Activated naive CD4-positive, alpha-beta T cell treated with anti-CD3 and anti-CD28 coated beads, Interleukin-2, amount 50 U/mL, for 24 hours (primary cell): Measurements from ENCODE around the gene VSIG4.
"Not testable (repeated sequence)": the region's sequence is repeated elsewhere in the genome, so short reads cannot be mapped to it uniquely, and the experiment has no call there.

Experiments used
- H3K27ac Mint-ChIP-seq: one replicate; pipeline ENCODE4 v1.8.0; 2021; ENCODE audit warnings: mild to moderate bottlenecking, mixed read lengths
- H3K27me3 Mint-ChIP-seq: one replicate; pipeline ENCODE4 v1.8.0; 2021; ENCODE audit warnings: mixed read lengths
- H3K36me3 Mint-ChIP-seq: one replicate; pipeline ENCODE4 v1.8.0; 2021; ENCODE audit warnings: mixed read lengths
- H3K4me1 Mint-ChIP-seq: one replicate; pipeline ENCODE4 v1.8.0; 2021; ENCODE audit warnings: mixed read lengths
- H3K4me3 Mint-ChIP-seq: one replicate; pipeline ENCODE4 v1.8.0; 2021; ENCODE audit warnings: mild to moderate bottlenecking, mixed read lengths
- H3K9me3 Mint-ChIP-seq: one replicate; pipeline ENCODE4 v1.8.0; 2021; ENCODE audit warnings: mixed read lengths

VSIG4 gene

GRCh38 chrX:66039944-66040343 is at the start of gene VSIG4:
Gene VSIG4 (minus strand): TSS chrX:66040080. CDS start chrX:66039998, 82 bp downstream.
- H3K27me3 Mint-ChIP-seq: no peaks in the 10 kb centered on the region
- H3K9me3 Mint-ChIP-seq: no peaks in the 10 kb centered on the region
- no peak within 1 kb of the TSS for H3K4me3 Mint-ChIP-seq
- no peak within 1 kb of the TSS for H3K27ac Mint-ChIP-seq
- no peaks in the 10 kb centered on the region for H3K36me3 Mint-ChIP-seq
- peaks cover 7% of the 10 kb centered on the region for H3K4me1 Mint-ChIP-seq

GRCh38 chrX:66076801-66077200 is 36.9 kb upstream of the VSIG4 start:
- Mint-ChIP-seq H3K36me3 (peaks cover 1% of the 10 kb centered on the region), H3K4me1 (peaks cover 21% of the 10 kb centered on the region), H3K27me3 (no peaks in the 10 kb centered on the region), H3K4me3 (no peak overlapping the region), H3K9me3 (peaks cover 9% of the 10 kb centered on the region), H3K27ac (no peak overlapping the region)

- H3K9me3 Mint-ChIP-seq: peaks cover 9% of the 10 kb centered on the region
- peaks cover 21% of the 10 kb centered on the region for H3K4me1 Mint-ChIP-seq
- no peaks in the 10 kb centered on the region for H3K27me3 Mint-ChIP-seq
- peaks cover 1% of the 10 kb centered on the region for H3K36me3 Mint-ChIP-seq
- peak overlapping the region; percentile 85 for H3K4me3 Mint-ChIP-seq
- H3K27ac Mint-ChIP-seq: peak overlapping the region; percentile 97
Measured at GRCh38 chrX:66074920-66075879, 35.3 kb upstream of the VSIG4 start.

GRCh38 chrX:66071126-66071525 is 31.2 kb upstream of the VSIG4 start:
- peaks cover 1% of the 10 kb centered on the region for H3K36me3 Mint-ChIP-seq
- H3K27ac Mint-ChIP-seq: no peak overlapping the region
- H3K4me3 Mint-ChIP-seq: no peak overlapping the region
- H3K9me3 Mint-ChIP-seq: peaks cover 9% of the 10 kb centered on the region
- no peaks in the 10 kb centered on the region for H3K27me3 Mint-ChIP-seq
- H3K4me1 Mint-ChIP-seq: peaks cover 21% of the 10 kb centered on the region

- Mint-ChIP-seq H3K4me1 (peaks cover 51% of the 10 kb centered on the region), H3K36me3 (no peaks in the 10 kb centered on the region), H3K4me3 (no peak overlapping the region), H3K27me3 (no peaks in the 10 kb centered on the region), H3K27ac (no peak overlapping the region), H3K9me3 (peaks cover 5% of the 10 kb centered on the region)
Measured at GRCh38 chrX:66064261-66064660, 24.4 kb upstream of the VSIG4 start.

- not testable (repeated sequence) for H3K9me3 Mint-ChIP-seq, H3K4me3 Mint-ChIP-seq, H3K27ac Mint-ChIP-seq, H3K27me3 Mint-ChIP-seq, H3K36me3 Mint-ChIP-seq
- peaks cover 24% of the 10 kb centered on the region for H3K4me1 Mint-ChIP-seq
Measured at GRCh38 chrX:66057019-66057418, 17.1 kb upstream of the VSIG4 start.

- Mint-ChIP-seq H3K4me3 (no peak overlapping the region), H3K27me3 (no peaks in the 10 kb centered on the region), H3K9me3 (no peaks in the 10 kb centered on the region), H3K4me1 (peaks cover 3% of the 10 kb centered on the region), H3K27ac (no peak overlapping the region), H3K36me3 (no peaks in the 10 kb centered on the region)
Measured at GRCh38 chrX:66054978-66055377, 15.1 kb upstream of the VSIG4 start.

GRCh38 chrX:66053414-66053813 is 13.5 kb upstream of the VSIG4 start:
- Mint-ChIP-seq H3K27me3 (no peaks in the 10 kb centered on the region), H3K36me3 (no peaks in the 10 kb centered on the region), H3K4me1 (peaks cover 4% of the 10 kb centered on the region), H3K4me3 (no peak overlapping the region), H3K9me3 (no peaks in the 10 kb centered on the region), H3K27ac (no peak overlapping the region)

- Mint-ChIP-seq H3K4me3 (no peak overlapping the region), H3K36me3 (no peaks in the 10 kb centered on the region), H3K4me1 (peaks cover 13% of the 10 kb centered on the region), H3K27me3 (no peaks in the 10 kb centered on the region), H3K9me3 (no peaks in the 10 kb centered on the region), H3K27ac (no peak overlapping the region)
Measured at GRCh38 chrX:66051980-66052379, 12.1 kb upstream of the VSIG4 start.

- peaks cover 31% of the 10 kb centered on the region for H3K4me1 Mint-ChIP-seq
- no peak overlapping the region for H3K4me3 Mint-ChIP-seq
- peaks cover 2% of the 10 kb centered on the region for H3K36me3 Mint-ChIP-seq
- no peaks in the 10 kb centered on the region for H3K27me3 Mint-ChIP-seq
- no peaks in the 10 kb centered on the region for H3K9me3 Mint-ChIP-seq
- no peak overlapping the region for H3K27ac Mint-ChIP-seq
Measured at GRCh38 chrX:66050140-66050569, 10.3 kb upstream of the VSIG4 start.

GRCh38 chrX:66049056-66049455 is 9.2 kb upstream of the VSIG4 start:
- Mint-ChIP-seq H3K27ac (no peak overlapping the region), H3K9me3 (no peaks in the 10 kb centered on the region), H3K4me1 (peaks cover 36% of the 10 kb centered on the region), H3K27me3 (no peaks in the 10 kb centered on the region), H3K4me3 (no peak overlapping the region), H3K36me3 (peaks cover 2% of the 10 kb centered on the region)

GRCh38 chrX:66046612-66047235 is 6.8 kb upstream of the VSIG4 start:
- H3K9me3 Mint-ChIP-seq: no peaks in the 10 kb centered on the region
- peaks cover 36% of the 10 kb centered on the region for H3K4me1 Mint-ChIP-seq
- H3K36me3 Mint-ChIP-seq: peaks cover 2% of the 10 kb centered on the region
- peak overlapping the region; percentile 97 for H3K27ac Mint-ChIP-seq
- peak overlapping the region; percentile 79 for H3K4me3 Mint-ChIP-seq
- H3K27me3 Mint-ChIP-seq: no peaks in the 10 kb centered on the region

GRCh38 chrX:66045894-66046293 is 6.0 kb upstream of the VSIG4 start:
- Mint-ChIP-seq H3K27ac (peak overlapping the region; percentile 97), H3K27me3 (no peaks in the 10 kb centered on the region), H3K9me3 (no peaks in the 10 kb centered on the region), H3K4me1 (peaks cover 36% of the 10 kb centered on the region), H3K36me3 (peaks cover 2% of the 10 kb centered on the region), H3K4me3 (peak overlapping the region; percentile 79)

- no peaks in the 10 kb centered on the region for H3K27me3 Mint-ChIP-seq
- H3K36me3 Mint-ChIP-seq: peaks cover 2% of the 10 kb centered on the region
- H3K4me3 Mint-ChIP-seq: no peak overlapping the region
- H3K4me1 Mint-ChIP-seq: peaks cover 32% of the 10 kb centered on the region
- no peaks in the 10 kb centered on the region for H3K9me3 Mint-ChIP-seq
- no peak overlapping the region for H3K27ac Mint-ChIP-seq
Measured at GRCh38 chrX:66043584-66043983, 3.7 kb upstream of the VSIG4 start.

- Mint-ChIP-seq H3K27ac (no peak overlapping the region), H3K4me3 (no peak overlapping the region), H3K27me3 (no peaks in the 10 kb centered on the region), H3K36me3 (peaks cover 2% of the 10 kb centered on the region), H3K9me3 (no peaks in the 10 kb centered on the region), H3K4me1 (peaks cover 29% of the 10 kb centered on the region)
Measured at GRCh38 chrX:66042307-66043077, 2.6 kb upstream of the VSIG4 start.
